Retinal pigment epithelial cell (primary cell): Measurements from ENCODE around the gene GPC3.
"Not testable (repeated sequence)": the region's sequence is repeated elsewhere in the genome, so short reads cannot be mapped to it uniquely, and the experiment has no call there.

ENCODE experiments used
- DNase-seq: peaks from one replicate; pipeline ENCODE4 v3.0.0-alpha.2; 2010; ENCODE audit warnings: low read depth
- H3K4me3 ChIP-seq: 2 replicates; pipeline ENCODE4 v1.5.1; 2011; ENCODE audit warnings: mild to moderate bottlenecking, low read length, control low read depth, moderate library complexity
- TF ChIP-seq, protein P1 (sequence below): conservative IDR thresholded peaks from 2 replicates; pipeline ENCODE4 v1.5.1; 2011; ENCODE audit warnings: low read depth, low read length, control low read depth, inconsistent platforms

GPC3 gene

DNA sequence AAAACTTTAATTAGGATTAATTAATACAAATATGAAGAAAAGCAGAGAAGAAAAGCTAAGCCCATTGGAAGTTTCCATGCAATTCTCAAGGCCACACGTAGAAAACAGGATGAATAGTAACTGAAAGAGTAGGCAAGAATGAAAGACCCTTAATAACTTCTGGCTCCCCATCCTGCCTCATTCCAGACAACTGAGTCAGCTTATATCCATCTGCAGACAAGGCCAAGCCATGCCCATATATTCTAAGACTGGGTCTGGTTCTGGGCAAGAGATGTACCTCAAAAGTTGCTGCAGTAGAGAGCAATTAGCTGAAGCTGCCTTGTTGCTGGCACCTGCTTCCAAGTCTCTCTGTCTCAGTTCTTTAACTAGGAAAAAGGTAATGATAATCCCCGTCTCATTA lies 244.1 kb downstream of the GPC3 start:
- DNase-seq: no peak
- TF ChIP-seq, protein P1, sequence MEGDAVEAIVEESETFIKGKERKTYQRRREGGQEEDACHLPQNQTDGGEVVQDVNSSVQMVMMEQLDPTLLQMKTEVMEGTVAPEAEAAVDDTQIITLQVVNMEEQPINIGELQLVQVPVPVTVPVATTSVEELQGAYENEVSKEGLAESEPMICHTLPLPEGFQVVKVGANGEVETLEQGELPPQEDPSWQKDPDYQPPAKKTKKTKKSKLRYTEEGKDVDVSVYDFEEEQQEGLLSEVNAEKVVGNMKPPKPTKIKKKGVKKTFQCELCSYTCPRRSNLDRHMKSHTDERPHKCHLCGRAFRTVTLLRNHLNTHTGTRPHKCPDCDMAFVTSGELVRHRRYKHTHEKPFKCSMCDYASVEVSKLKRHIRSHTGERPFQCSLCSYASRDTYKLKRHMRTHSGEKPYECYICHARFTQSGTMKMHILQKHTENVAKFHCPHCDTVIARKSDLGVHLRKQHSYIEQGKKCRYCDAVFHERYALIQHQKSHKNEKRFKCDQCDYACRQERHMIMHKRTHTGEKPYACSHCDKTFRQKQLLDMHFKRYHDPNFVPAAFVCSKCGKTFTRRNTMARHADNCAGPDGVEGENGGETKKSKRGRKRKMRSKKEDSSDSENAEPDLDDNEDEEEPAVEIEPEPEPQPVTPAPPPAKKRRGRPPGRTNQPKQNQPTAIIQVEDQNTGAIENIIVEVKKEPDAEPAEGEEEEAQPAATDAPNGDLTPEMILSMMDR: no peak
- H3K4me3 ChIP-seq: no peak overlapping the region

DNA sequence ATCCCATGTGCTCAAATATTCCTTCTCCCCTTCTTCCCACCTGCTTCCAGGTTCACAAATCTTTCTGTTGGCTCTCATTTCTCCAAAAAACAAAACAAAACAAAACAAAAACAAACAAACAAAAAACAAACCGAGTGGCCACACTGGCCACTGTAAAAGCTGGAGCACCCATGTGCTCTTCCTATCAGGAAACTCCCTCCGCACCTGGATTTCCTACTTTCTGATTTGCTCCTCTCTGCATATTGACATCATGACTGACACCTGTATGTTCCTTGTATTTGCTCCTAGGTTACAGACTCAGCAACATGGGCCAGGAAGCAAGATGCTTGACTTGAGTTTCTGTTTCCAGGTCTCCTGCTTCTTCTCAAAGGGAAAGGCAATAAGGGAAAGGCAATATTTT lies 258.8 kb downstream of the GPC3 start:
- DNase-seq: no peak
- TF ChIP-seq, protein P1: no peak
- no peak overlapping the region for H3K4me3 ChIP-seq

DNA sequence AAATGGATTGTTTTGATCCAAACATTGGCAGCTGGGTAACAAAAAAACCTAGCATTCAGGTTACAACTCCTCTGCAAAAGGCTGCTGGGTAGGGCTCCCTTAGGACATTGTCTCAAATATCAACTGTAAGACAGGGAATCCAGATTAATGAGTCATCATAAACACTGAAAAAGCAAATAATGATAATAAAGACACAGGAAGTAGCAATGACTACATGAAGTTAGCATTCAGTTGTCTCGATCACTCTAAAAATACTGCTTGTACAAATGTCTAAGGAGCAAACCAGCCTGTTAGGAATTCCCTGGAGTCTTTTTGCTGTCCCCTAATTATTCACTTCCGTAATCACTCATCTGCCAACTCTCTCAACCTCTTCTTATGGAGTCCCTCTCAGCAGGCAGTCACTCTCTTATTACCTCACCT lies 259.2 kb downstream of the GPC3 start:
- TF ChIP-seq, protein P1: no peak
- no peak overlapping the region for H3K4me3 ChIP-seq
- DNase-seq: no peak

DNA sequence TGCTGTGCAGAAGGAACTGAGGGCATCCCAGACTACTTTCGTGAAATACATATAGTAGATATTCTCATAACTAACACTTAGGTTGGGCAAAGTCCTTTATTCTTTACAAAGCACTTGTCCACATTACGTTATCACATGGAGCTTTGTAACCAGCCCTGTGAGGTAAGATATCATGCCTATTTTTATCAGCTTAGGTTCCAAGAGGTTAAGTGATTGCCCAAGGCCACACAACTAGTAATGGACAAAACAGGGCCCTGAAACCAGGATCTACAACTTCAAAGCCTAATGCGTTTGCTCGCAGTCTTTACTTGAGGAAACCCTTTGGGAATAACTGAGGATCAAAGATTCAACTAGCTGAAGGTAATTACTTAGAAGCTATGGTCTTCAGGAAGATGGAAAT lies 261.5 kb downstream of the GPC3 start:
- H3K4me3 ChIP-seq: no peak overlapping the region
- DNase-seq: no peak
- TF ChIP-seq, protein P1: no peak

DNA sequence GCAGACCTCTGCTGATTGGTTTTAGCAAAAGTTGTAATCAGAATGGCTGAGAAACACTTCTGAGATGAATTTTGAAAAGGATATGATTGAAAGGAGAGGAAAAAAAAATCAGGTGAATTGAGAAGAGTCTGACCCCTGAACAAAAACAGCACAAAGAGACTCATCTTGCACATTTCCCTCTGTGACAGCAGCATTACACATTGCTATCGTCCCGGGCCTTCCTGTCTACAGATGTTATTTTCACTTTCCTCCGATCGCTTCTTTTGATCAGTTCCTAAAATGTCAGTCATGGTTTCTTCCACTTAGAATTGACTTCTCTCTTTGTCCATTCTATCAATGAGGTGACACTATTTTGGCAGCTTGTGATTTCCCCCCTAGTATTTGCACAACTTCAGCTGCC lies 262.6 kb downstream of the GPC3 start:
- no peak overlapping the region for H3K4me3 ChIP-seq
- DNase-seq: no peak
- TF ChIP-seq, protein P1: no peak

DNA sequence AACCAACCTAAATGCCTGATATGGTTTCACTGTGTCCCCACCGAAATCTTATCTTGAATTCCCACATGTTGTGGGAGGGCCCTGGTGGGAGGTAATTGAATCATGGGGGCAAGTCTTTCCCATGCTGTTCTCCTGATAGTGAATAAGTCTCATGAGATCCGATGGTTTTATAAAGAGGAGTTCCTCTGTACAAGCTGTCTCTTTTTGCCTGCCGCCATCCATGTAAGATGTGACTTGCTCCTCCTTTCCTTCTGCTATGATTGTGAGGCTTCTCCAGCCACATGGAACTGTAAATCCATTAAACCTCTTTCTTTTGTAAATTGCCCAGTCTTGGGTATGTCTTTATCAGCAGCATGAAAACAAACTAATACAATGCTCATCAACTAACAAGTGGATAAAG lies 265.1 kb downstream of the GPC3 start:
- DNase-seq, H3K4me3 ChIP-seq: not testable (repeated sequence)

DNA sequence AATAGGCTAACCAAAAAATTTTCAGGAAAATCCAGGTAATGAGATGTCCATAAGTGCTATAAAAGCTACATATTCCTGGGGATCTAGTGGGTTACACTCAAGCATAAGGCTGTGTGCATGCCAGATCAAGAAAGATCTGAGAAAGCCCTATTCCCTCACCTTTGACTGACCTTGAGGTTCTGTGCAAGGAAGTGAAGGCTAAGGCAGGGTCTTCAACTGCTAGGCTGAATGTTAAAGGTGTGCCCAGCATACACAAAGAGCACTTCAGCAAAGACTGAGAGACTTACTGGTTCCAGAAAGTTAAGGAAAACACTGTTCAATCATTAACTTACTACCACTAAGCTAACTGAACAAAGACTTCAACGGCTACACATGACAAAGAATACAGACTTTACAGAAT lies 269.7 kb downstream of the GPC3 start:
- TF ChIP-seq, protein P1: no peak
- no peak overlapping the region for H3K4me3 ChIP-seq
- no peak for DNase-seq

DNA sequence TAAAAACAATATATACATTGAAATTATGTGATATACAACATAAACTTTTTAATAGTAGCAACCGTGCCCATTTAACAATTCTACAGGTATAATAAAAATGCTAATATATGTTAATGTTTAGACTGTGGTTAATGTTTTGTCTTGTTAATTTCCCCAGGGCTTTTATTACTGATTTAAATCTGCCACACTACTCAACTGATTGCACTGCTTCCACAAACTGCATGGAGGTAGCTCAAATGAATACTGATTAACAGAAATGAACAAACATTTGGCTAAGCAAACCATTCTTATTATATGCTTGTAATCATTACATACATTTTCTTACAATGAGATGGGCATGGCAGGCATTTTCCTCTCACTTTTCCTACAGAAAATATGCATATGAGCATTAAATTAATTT lies 275.9 kb downstream of the GPC3 start:
- TF ChIP-seq, protein P1: no peak
- DNase-seq: no peak
- H3K4me3 ChIP-seq: no peak overlapping the region
